ENCODE results near the gene PRSS21. TPM values are rescaled to one million over a fixed set of nuclear protein-coding genes. Genes with fewer than 3 reads are reported as not detected.
A peak's percentile ranks its signal among the peaks of the same experiment; 100 is the strongest.

The PRSS21 gene
- polyA plus RNA-seq, 1 of the 3 experiments (the other 2 are of a cell fraction) = not detected

GRCh38 chr16:2777231-2777902 lies 39.7 kb upstream of the PRSS21 start, which contains the start of gene ELOB (continued):
- no peak for TF ChIP-seq USF2 (IDR thresholded peaks at IDR 0.05; ENCODE audit: borderline replicate concordance, low read depth, low read length)

DNA sequence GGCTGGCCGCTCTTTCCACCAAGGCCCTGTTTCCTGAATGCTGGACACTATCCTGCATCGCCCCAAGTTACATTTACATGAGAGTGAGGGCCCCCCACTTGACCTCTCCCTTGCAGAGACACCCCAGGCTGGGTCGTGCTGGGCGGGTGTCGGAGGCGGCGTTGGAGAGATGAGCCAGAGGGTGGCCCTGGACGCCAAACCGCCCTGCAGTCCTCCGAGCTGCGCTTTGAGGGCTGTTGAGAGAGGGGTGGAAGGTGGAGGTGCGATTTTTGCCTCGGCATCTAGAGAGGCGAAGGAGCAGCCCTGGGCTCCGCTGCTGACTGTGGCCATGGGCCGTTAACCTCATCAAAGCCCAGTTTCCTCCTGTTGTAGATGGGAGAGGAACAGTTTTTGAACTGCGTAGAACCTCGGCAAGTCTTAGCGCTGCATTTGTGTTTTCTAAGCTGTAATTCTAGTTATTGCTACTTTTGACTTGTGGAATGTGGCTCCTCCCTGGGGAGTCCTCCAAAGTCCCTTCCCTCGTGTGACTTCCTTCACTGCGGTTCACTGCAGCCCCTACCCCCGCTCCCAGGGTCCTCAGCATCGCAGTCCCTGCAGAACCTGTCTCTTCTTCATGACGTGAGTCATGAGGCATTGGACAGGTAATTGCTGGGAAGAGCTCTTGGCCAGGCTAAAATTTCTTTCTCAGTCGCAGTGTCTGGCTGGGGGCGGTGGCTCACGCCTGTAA lies 39.0 kb upstream of the PRSS21 start:
- H3K4me3 ChIP-seq (ENCODE audit: low read depth in 2 of 2, low read length in 1 of 2) = peak overlapping the region; percentile 88 to 91
- peak overlapping the region; percentile 100 for H3K9ac ChIP-seq
- TF ChIP-seq TEAD4 (IDR thresholded peaks at IDR 0.05; ENCODE audit: borderline replicate concordance, insufficient read depth) = no peak
- 0 out of 2 replicates have a peak, but pooled peaks have one; percentile 27 for TF ChIP-seq POLR2AphosphoS5 (IDR thresholded peaks at IDR 0.05; ENCODE audit: low read depth, low read length)
- TF ChIP-seq, protein P1, sequence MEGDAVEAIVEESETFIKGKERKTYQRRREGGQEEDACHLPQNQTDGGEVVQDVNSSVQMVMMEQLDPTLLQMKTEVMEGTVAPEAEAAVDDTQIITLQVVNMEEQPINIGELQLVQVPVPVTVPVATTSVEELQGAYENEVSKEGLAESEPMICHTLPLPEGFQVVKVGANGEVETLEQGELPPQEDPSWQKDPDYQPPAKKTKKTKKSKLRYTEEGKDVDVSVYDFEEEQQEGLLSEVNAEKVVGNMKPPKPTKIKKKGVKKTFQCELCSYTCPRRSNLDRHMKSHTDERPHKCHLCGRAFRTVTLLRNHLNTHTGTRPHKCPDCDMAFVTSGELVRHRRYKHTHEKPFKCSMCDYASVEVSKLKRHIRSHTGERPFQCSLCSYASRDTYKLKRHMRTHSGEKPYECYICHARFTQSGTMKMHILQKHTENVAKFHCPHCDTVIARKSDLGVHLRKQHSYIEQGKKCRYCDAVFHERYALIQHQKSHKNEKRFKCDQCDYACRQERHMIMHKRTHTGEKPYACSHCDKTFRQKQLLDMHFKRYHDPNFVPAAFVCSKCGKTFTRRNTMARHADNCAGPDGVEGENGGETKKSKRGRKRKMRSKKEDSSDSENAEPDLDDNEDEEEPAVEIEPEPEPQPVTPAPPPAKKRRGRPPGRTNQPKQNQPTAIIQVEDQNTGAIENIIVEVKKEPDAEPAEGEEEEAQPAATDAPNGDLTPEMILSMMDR (IDR thresholded peaks at IDR 0.05) = no peak
- DNase-seq = peak; percentile 59
- POLR2A ChIA-PET = interaction anchor here (0.5 to 2.1 kb wide), 5 partner anchors 13 to 132 kb away, joined by 3 to 6 read pairs (median 4); no protein-coding TSS in a partner anchor
- H3K9me2 ChIP-seq = no peaks in the 10 kb centered on the region
- H3F3A ChIP-seq (replicated peaks; ENCODE audit: insufficient read depth) = no peaks in the 10 kb centered on the region
- peaks cover 11 to 25% of the 10 kb centered on the region in 2 experiments; a peak in 2 of 4 replicates for H3K4me1 ChIP-seq (ENCODE audit: control insufficient read depth in 1 of 2, insufficient read depth in 2 of 2, low read depth in 1 of 2, low read length in 1 of 2)
- peaks cover 8% of the 10 kb centered on the region for H4K20me1 ChIP-seq (ENCODE audit: insufficient read depth)
- H2AFZ ChIP-seq (ENCODE audit: low read depth) = no peak overlapping the region
- peaks cover 47% of the 10 kb centered on the region for H3K79me2 ChIP-seq (ENCODE audit: insufficient read depth)
- no peaks in the 10 kb centered on the region for H3K27me3 ChIP-seq (ENCODE audit: insufficient read depth)
- CTCF ChIA-PET = interaction anchor here (0.9 to 2.2 kb wide), 5 partner anchors 13 to 149 kb away, joined by 3 to 11 read pairs (median 4); no protein-coding TSS in a partner anchor
- H3K36me3 ChIP-seq (replicated peaks in 1 of 2; ENCODE audit: control insufficient read depth in 1 of 2, insufficient read depth in 2 of 2, low read length in 1 of 2) = peaks cover 8 to 18% of the 10 kb centered on the region in 2 experiments
- peak overlapping the region; percentile 94 to 97 for H3K27ac ChIP-seq (ENCODE audit: low read depth in 2 of 2, low read length in 1 of 2)
- 44% methylated on average over 16 of the region's 27 CpGs for WGBS (ENCODE audit: low lambda C conversion rate)
- H3K4me2 ChIP-seq = peak overlapping the region; percentile 97
- no peaks in the 10 kb centered on the region for H3K9me3 ChIP-seq

GRCh38 chr16:2778630-2778958 lies 38.4 kb upstream of the PRSS21 start:
- Histone ChIP-seq H3K9me3 (no peaks in the 10 kb centered on the region), H4K20me1 (ENCODE audit: insufficient read depth) (peaks cover 4% of the 10 kb centered on the region; the same call in 1 of the 2 replicates), H3F3A (replicated peaks; ENCODE audit: insufficient read depth) (no peaks in the 10 kb centered on the region), H3K9me2 (no peaks in the 10 kb centered on the region), H3K4me2 (peak overlapping the region; percentile 97), H3K79me2 (ENCODE audit: insufficient read depth) (peaks cover 45% of the 10 kb centered on the region), H3K27me3 (ENCODE audit: insufficient read depth) (no peaks in the 10 kb centered on the region), H2AFZ (ENCODE audit: low read depth) (no peak overlapping the region), H3K4me1 (ENCODE audit: control insufficient read depth in 1 of 2, insufficient read depth in 2 of 2, low read depth in 1 of 2, low read length in 1 of 2) (peaks cover 11 to 25% of the 10 kb centered on the region in 2 experiments; a peak in 2 of 4 replicates), H3K4me3 (ENCODE audit: low read depth in 2 of 2, low read length in 1 of 2) (peak overlapping the region in 1 of 2 experiments; percentile 91; a peak in 2 of 4 replicates), H3K36me3 (replicated peaks in 1 of 2; ENCODE audit: control insufficient read depth in 1 of 2, insufficient read depth in 2 of 2, low read length in 1 of 2) (peaks cover 3 to 14% of the 10 kb centered on the region in 2 experiments), H3K9ac (peak overlapping the region; percentile 100; the same call in 1 of the 2 replicates), H3K27ac (ENCODE audit: low read depth in 2 of 2, low read length in 1 of 2) (no peak overlapping the region)
- ChIA-PET POLR2A (interaction anchor here (2.0 to 2.1 kb wide), 2 partner anchors 22 to 43 kb away, joined by 5 to 6 read pairs; no protein-coding TSS in a partner anchor), CTCF (interaction anchor here (2.1 to 2.2 kb wide), 2 partner anchors 90 to 148 kb away, joined by 5 to 11 read pairs; no protein-coding TSS in a partner anchor)
- DNase-seq = no peak
- WGBS (ENCODE audit: low lambda C conversion rate) = 100% methylated on average over 12 of the region's 12 CpGs
- TF ChIP-seq, protein P1 (IDR thresholded peaks at IDR 0.05) = no peak
- TF ChIP-seq ELF1 (IDR thresholded peaks at IDR 0.05) (no peak), MXI1 (IDR thresholded peaks at IDR 0.05; ENCODE audit: low read depth, low read length) (no peak), TAF1 (IDR thresholded peaks at IDR 0.05; ENCODE audit: borderline replicate concordance, low read depth, low read length) (no peak), JUND (IDR thresholded peaks at IDR 0.05) (no peak), NRF1 (IDR thresholded peaks at IDR 0.05; ENCODE audit: low read depth, low read length) (no peak), FOXJ3 (CRISPR knock-in tag; IDR thresholded peaks at IDR 0.05) (no peak), SMC3 (IDR thresholded peaks at IDR 0.05; ENCODE audit: low read depth, low read length) (no peak), FOXM1 (IDR thresholded peaks at IDR 0.05; ENCODE audit: low read depth) (no peak), POLR2AphosphoS5 (IDR thresholded peaks at IDR 0.05; ENCODE audit: low read depth, low read length) (no peak), RCOR1 (IDR thresholded peaks at IDR 0.05; ENCODE audit: low read length) (no peak), RXRA (IDR thresholded peaks at IDR 0.05; ENCODE audit: borderline replicate concordance, low read depth) (no peak), CHD2 (IDR thresholded peaks at IDR 0.05; ENCODE audit: low read length, partially characterized antibody) (no peak)
- TF ChIP-seq, protein P2, sequence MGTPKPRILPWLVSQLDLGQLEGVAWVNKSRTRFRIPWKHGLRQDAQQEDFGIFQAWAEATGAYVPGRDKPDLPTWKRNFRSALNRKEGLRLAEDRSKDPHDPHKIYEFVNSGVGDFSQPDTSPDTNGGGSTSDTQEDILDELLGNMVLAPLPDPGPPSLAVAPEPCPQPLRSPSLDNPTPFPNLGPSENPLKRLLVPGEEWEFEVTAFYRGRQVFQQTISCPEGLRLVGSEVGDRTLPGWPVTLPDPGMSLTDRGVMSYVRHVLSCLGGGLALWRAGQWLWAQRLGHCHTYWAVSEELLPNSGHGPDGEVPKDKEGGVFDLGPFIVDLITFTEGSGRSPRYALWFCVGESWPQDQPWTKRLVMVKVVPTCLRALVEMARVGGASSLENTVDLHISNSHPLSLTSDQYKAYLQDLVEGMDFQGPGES (IDR thresholded peaks at IDR 0.05; ENCODE audit: low read depth, low read length) = no peak
